HUDEP-2 (cell line): ENCODE data around the gene RUNDC3A.

ENCODE experiments used
- DNase-seq, 76 experiments: peaks; one replicate each; lab custom pipeline; 2025; ENCODE audit not compliant: unreplicated experiment in 76 of 76; lab: John Stamatoyannopoulos, UW

Gene RUNDC3A

GRCh38 chr17:44308320-44308818 lies at the start of gene RUNDC3A:
Gene RUNDC3A (plus strand): TSS chr17:44308601. CDS start chr17:44308833, 232 bp downstream.
- peak in 62 of 76 experiments; percentile 14 to 83 (median 64) for DNase-seq

DNA sequence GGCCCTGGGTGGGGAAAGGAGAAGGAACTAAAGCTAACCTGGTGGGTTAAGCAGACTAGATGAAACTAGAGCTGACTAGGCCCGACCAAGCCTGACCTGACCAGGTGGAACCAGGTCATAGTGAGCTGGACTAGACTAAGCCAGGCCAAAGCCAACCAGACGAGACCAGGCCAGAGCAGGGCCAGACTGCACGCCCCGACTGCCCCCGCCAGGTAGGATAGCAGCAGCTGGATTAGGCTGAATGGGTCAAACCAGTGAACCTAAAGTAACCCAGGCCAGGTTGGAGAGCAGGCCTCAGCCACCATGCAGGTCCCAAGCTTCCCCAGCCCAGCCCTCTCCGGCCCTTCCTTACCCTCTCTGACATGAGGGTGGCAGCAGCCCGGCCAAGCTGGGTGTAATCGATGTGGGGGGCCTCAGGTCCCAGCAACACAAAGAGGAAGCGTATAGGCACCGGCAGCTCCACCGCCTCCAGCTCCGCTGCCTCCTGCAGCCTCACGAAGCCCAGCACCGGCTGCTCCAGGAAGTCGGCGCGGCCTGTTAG lies 49.5 kb upstream of the RUNDC3A start:
- DNase-seq: no peak

GRCh38 chr17:44260296-44260695 lies 48.1 kb upstream of the RUNDC3A start:
- no peak for DNase-seq

DNA sequence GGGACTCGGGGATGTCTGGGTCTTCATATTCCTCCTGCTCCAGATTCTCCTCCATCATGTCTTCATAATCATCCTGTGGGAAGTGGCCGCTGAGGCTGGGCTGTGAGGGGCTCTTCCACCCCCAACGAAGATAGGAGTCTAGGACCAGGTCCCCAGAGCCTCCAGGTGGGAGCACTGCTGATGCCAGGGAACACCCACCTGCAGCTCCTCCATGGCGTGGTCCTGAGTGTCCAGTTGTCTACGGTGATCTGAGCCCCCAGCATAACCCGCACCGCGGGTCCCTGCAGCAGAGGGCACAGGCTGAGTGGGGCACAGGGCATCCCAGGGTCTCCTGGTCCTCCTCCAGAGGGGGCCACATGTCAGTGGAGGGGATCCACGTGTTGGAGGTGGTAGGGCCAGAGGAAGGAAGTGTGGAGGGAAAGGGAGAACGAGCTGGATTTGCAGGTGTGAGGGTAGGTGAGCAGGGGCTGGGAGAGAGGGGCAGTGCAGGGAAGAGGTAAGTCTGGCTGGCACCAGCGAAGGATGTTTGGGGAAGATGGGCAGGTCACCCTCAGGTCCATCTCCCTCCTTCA lies 45.7 kb upstream of the RUNDC3A start:
- no peak for DNase-seq

GRCh38 chr17:44263345-44263902 lies 45.0 kb upstream of the RUNDC3A start:
- no peak for DNase-seq

DNA sequence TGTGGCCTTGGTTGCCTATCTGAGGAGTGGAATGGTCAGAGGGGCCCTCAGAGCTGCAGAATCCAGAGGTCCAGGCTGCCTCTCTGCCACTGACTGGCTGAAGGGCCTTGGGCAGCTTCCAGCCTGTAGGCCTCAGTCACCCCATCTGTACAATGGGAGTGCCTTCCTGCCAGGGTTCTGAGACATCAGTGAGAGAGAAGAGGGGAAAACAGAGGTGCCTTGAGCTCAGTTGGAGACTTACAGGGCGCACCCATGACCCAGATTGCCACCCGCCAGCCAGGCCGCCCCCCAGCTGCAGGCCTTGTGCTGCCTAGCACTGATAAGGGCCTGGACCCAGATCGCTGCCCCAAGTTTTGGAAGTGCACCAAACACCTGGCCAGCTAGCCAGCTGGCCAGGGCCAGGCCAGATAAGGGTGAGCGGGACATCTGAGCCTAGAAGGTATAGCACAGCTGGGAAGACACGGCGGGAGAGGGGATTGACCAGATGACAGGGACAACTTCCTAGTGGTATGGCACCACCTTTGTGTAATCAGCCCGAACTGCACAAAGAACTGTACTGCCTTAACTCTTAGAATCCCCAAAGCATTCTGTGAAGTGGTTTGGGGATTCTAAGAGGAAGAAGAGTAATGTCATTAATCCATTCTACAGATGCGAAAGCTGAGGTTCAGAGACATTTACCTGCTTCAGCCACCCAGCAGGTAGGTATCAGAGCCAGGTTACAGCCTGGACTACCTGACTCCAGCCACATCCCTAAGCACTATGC lies 41.8 kb upstream of the RUNDC3A start:
- peak in 75 of 76 experiments; percentile 51 to 98 (median 94) for DNase-seq

DNA sequence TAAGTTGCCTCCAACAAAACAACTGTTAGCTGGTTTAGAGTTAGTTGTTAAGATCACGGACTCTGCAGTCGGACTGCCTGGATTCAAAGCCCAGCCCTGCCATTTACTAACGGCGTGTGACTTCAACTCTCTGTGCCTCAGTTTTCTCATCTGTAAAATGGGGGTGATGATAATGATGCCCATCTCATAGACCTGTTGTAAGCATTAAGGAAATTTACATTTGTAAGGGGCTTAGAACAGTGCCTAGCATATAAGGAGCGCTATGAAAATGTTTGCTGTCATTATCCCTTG lies 41.3 kb upstream of the RUNDC3A start:
- DNase-seq: peak in 3 of 76 experiments; percentile 34 to 68 (median 51)

GRCh38 chr17:44267818-44268490 lies 40.4 kb upstream of the RUNDC3A start, which contains the start of gene SLC4A1:
Gene SLC4A1 (minus strand): TSS chr17:44268135. CDS start chr17:44262866, 5,269 bp downstream.
- DNase-seq: peak in 65 of 76 experiments; percentile 10 to 95 (median 71)

DNA sequence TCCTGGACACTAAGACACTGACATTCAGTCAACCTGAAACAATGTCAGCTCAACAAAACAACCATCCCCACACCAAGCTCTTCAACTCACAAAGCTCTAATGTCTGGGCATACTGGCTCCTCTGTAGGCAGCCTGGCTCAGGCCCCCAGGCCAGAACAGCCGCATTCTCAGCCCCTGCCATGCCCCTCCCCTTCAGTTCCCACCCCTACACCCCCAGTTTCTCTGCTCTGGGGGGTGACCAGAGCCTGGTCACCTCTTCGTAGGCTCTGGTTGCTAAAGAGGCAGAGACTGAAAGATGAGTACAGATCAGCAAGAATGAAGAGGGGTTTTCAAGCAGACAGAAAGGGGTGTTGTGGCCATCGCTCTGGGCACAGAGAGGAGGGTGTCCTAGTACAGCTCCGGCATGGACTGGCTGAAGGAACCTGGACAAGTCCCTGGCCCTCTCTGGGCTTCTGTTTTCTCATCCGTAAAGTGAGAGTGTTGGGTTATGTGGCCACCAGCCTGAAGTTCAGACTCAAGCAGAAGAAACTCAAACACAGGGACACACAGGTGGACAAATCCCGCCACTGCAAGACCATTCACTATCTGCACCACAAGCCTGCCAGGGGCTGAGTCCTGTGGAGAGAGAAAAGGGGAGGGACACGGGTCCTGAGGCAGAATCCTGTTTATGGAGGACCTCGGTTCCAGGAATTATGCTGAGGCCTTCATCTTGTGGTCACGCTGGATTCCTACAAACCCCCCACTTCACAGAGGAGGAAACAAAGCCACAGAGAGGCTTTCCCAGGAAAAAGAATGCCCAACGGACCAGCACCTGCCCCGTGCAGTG lies 39.5 kb upstream of the RUNDC3A start:
- DNase-seq: peak in 11 of 76 experiments; percentile 13 to 68 (median 30)

- peak in 42 of 76 experiments; percentile 5 to 72 (median 40) for DNase-seq
These were observed 38.7 kb upstream of the RUNDC3A start for GRCh38 chr17:44269535-44270240.

DNA sequence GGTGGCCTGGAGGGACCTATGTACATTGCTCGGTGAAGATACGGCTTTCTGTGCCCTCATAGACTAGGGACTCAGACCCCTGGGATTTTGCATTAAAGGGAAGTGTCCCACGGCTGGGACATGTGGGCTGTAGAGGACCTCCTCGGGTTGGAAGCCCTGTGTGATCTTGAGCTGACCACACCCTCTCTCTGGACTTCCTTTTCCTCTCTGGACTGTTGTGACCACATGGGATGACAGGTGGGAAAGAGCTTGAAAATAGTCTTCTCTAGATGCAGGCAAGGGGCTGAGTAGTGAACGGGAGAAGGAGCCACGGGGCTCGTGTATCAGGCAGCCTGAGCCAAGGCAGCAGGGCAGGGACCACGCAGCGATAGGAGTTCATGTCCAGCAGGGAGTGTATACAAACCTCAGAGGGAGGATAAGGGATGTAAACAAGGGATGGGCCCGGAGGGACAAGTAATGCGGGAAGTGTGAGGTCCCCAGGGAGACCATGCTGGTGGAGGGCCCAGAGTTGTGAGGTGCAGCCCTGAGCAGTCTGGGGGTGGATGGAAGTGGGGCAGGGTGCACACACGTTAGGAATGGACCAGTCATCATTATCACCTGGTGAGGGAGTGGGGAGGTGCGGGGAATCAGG lies 36.0 kb upstream of the RUNDC3A start:
- DNase-seq: no peak

DNA sequence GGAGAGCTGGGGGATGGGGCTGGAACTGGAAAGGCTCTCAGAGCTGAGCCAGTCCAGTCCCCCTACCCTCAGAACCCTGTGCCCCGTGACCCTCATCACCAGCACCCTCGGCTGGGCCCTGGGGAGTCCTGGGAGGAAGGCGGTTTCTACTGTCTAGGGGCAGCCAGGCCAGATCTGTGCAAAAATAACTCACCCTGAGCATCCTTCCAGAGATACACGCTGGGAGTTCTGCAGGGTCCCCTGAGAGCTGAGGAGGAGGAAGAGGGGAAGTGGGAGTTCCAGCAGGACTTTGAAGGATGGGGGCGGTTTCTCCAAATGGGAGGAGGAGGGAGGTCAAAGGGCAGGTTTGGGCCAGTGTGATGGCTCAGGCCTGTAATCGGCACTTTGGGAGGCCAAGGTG lies 35.4 kb upstream of the RUNDC3A start:
- no peak for DNase-seq

- no peak for DNase-seq
These were observed 34.8 kb upstream of the RUNDC3A start for GRCh38 chr17:44273607-44274006.

- DNase-seq: peak in 6 of 76 experiments; percentile 8 to 39 (median 22)
These were observed 30.4 kb upstream of the RUNDC3A start for GRCh38 chr17:44277976-44278375.

DNA sequence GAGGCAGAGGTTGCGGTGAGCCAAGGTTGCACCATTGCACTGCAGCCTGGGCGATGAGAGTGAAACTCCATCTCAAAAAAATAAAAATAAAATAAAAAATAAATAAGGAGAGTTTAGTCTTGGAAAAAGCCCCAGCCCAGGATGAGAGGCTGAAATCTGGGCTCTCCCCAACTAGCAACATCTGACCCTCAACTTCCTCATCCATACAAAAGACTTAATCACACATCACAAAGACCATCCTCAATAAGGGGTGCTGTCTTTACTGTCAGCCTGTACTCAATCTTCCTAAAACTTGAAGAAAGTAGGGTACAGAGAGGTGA lies 29.1 kb upstream of the RUNDC3A start:
- DNase-seq: no peak

DNA sequence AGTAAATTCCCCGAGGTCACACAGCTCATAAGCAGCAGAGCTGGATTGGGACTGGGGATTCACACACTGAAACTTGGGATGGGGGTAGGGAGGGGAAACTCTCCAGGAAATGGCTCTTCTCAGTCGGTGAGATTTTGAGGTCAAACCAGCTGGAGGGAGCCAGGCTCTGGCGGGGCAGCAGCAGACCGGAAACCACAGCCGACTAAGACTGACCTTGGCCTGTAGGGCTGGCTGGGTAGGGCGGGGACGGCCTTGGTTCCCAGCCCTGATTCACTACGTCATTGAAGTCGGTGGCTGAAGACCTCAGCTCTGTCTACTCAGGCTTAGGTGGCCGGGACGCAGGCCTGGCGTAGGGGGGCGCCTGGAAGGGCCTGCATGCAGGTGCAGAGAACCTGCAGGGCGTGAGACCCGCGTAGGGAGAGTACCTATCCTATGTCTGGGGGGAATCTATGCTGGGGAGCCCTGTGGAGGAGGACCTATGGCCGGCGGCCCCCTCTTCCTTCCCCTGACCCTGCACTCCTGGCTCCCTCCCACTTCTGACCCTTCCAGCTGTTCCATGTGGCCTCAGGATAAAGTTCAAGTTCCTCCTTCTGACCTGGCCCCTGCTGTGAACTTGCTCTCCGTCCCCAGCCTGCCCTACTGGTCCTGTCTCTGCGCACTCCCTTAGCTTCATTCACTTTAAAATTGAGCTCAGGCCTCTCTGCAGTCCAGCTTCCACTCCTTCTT lies 28.6 kb upstream of the RUNDC3A start:
- peak in 52 of 76 experiments; percentile 10 to 78 (median 40) for DNase-seq

GRCh38 chr17:44280392-44280937 lies 27.9 kb upstream of the RUNDC3A start:
- no peak for DNase-seq

GRCh38 chr17:44281570-44281969 lies 26.8 kb upstream of the RUNDC3A start:
- DNase-seq: peak in 75 of 76 experiments; percentile 32 to 93 (median 80)
